Subcutaneous abdominal adipose tissue (tissue), 5 donors: ENCODE results near the gene DRG2.

ENCODE experiments used
- H3K27ac ChIP-seq: one replicate; pipeline ENCODE4 v1.7.0; 2013; ENCODE audit warnings: low read depth, mild to moderate bottlenecking, inconsistent platforms, low read length, moderate library complexity
- H3K27me3 ChIP-seq, 5 donors: one replicate each; pipeline ENCODE4 v1.7.0; 2013; ENCODE audit warnings: low read length in 5 of 5, inconsistent platforms in 1 of 5; ENCODE audit not compliant: control insufficient read depth in 5 of 5, insufficient read depth in 4 of 5
- H3K36me3 ChIP-seq, 5 donors: one replicate each; pipeline ENCODE4 v1.7.0; 2013; ENCODE audit warnings: low read length in 5 of 5; ENCODE audit not compliant: control insufficient read depth in 5 of 5, insufficient read depth in 5 of 5
- H3K4me1 ChIP-seq, 5 donors: one replicate each; pipeline ENCODE4 v1.7.0; 2013; ENCODE audit warnings: low read length in 5 of 5, mild to moderate bottlenecking in 3 of 5, moderate library complexity in 1 of 5; ENCODE audit not compliant: control insufficient read depth in 5 of 5, insufficient read depth in 5 of 5
- H3K4me3 ChIP-seq, 5 donors: one replicate each; pipeline ENCODE4 v1.7.0; 2013; ENCODE audit warnings: low read length in 5 of 5, low read depth in 1 of 5
- H3K9ac ChIP-seq, 5 donors: one replicate each; pipeline ENCODE4 v1.7.0; 2013; ENCODE audit warnings: low read length in 5 of 5, mild to moderate bottlenecking in 4 of 5, moderate library complexity in 3 of 5
- H3K9me3 ChIP-seq, 5 donors: one replicate each; pipeline ENCODE4 v1.7.0; 2013; ENCODE audit warnings: low read length in 5 of 5; ENCODE audit not compliant: control insufficient read depth in 5 of 5
- donor health status: healthy.
- donor health status: healthy.
- donor health status: healthy.
- donor health status: healthy.
- donor health status: healthy.

The DRG2 gene

GRCh38 chr17:18110636-18111145 is 22.9 kb downstream of the DRG2 start:
- Histone ChIP-seq H3K9ac (no peak overlapping the region), H3K9me3 (no peaks in the 10 kb centered on the region), H3K27me3 (peaks cover 0 to 5% (median 0%) of the 10 kb centered on the region in 5 donors), H3K4me3 (no peak overlapping the region), H3K4me1 (no peaks in the 10 kb centered on the region), H3K27ac (no peak overlapping the region), H3K36me3 (peaks cover 0 to 19% (median 18%) of the 10 kb centered on the region in 5 donors)

- Histone ChIP-seq H3K9ac (no peak overlapping the region), H3K4me1 (no peaks in the 10 kb centered on the region), H3K27me3 (peaks cover 0 to 5% (median 0%) of the 10 kb centered on the region in 5 donors), H3K27ac (no peak overlapping the region), H3K4me3 (no peak overlapping the region), H3K9me3 (no peaks in the 10 kb centered on the region), H3K36me3 (peaks cover 0 to 12% (median 11%) of the 10 kb centered on the region in 5 donors)
Measured at GRCh38 chr17:18111330-18111971, 23.7 kb downstream of the DRG2 start.

GRCh38 chr17:18115517-18115916 is 27.8 kb downstream of the DRG2 start:
- H3K4me1 ChIP-seq, result no peaks in the 10 kb centered on the region
- H3K9ac ChIP-seq, result no peak overlapping the region
- no peaks in the 10 kb centered on the region for H3K36me3 ChIP-seq
- H3K9me3 ChIP-seq, result peaks cover 0 to 9% (median 8%) of the 10 kb centered on the region in 5 donors
- H3K4me3 ChIP-seq, result no peak overlapping the region
- no peak overlapping the region for H3K27ac ChIP-seq
- peaks cover 0 to 5% (median 0%) of the 10 kb centered on the region in 5 donors for H3K27me3 ChIP-seq

- no peak overlapping the region for H3K4me3 ChIP-seq
- no peak overlapping the region for H3K9ac ChIP-seq
- H3K27ac ChIP-seq, result no peak overlapping the region
- no peaks in the 10 kb centered on the region for H3K4me1 ChIP-seq
- H3K9me3 ChIP-seq, result peaks cover 0 to 9% (median 8%) of the 10 kb centered on the region in 5 donors
- H3K36me3 ChIP-seq, result no peaks in the 10 kb centered on the region
- peaks cover 0 to 5% (median 0%) of the 10 kb centered on the region in 5 donors for H3K27me3 ChIP-seq
Measured at GRCh38 chr17:18116078-18116477, 28.3 kb downstream of the DRG2 start.

GRCh38 chr17:18117533-18117932 is 29.8 kb downstream of the DRG2 start:
- Histone ChIP-seq H3K36me3 (no peaks in the 10 kb centered on the region), H3K27ac (no peak overlapping the region), H3K9ac (no peak overlapping the region), H3K27me3 (peaks cover 0 to 5% (median 0%) of the 10 kb centered on the region in 5 donors), H3K4me3 (no peak overlapping the region), H3K9me3 (peaks cover 0 to 9% (median 8%) of the 10 kb centered on the region in 5 donors), H3K4me1 (no peaks in the 10 kb centered on the region)

- H3K4me1 ChIP-seq, result no peaks in the 10 kb centered on the region
Measured at GRCh38 chr17:18117982-18118975, 30.5 kb downstream of the DRG2 start.

GRCh38 chr17:18119166-18119745 is 31.5 kb downstream of the DRG2 start:
- Histone ChIP-seq H3K36me3 (no peaks in the 10 kb centered on the region), H3K27ac (no peak overlapping the region), H3K9ac (no peak overlapping the region), H3K9me3 (peaks cover 0 to 9% (median 8%) of the 10 kb centered on the region in 5 donors), H3K4me3 (no peak overlapping the region), H3K27me3 (peaks cover 0 to 8% (median 0%) of the 10 kb centered on the region in 5 donors), H3K4me1 (no peaks in the 10 kb centered on the region)

More at GRCh38 chr17:18117982-18118975, 30.5 kb downstream of the DRG2 start:
- Histone ChIP-seq H3K27me3 (peaks cover 0 to 6% (median 0%) of the 10 kb centered on the region in 5 donors), H3K27ac (no peak overlapping the region), H3K36me3 (no peaks in the 10 kb centered on the region), H3K9ac (no peak overlapping the region), H3K9me3 (peaks cover 0 to 9% (median 8%) of the 10 kb centered on the region in 5 donors), H3K4me3 (no peak overlapping the region)

- Histone ChIP-seq H3K36me3 (no peaks in the 10 kb centered on the region), H3K4me3 (no peak overlapping the region)
Measured at GRCh38 chr17:18119938-18120337, 32.2 kb downstream of the DRG2 start.

GRCh38 chr17:18120461-18121017 is 32.8 kb downstream of the DRG2 start:
- Histone ChIP-seq H3K27ac (no peak overlapping the region), H3K9me3 (peaks cover 0 to 9% (median 8%) of the 10 kb centered on the region in 5 donors), H3K9ac (no peak overlapping the region), H3K36me3 (no peaks in the 10 kb centered on the region), H3K4me1 (no peaks in the 10 kb centered on the region), H3K4me3 (no peak overlapping the region), H3K27me3 (peaks cover 0 to 11% (median 0%) of the 10 kb centered on the region in 5 donors)

More at GRCh38 chr17:18119938-18120337, 32.2 kb downstream of the DRG2 start:
- peaks cover 0 to 9% (median 8%) of the 10 kb centered on the region in 5 donors for H3K9me3 ChIP-seq
- H3K27ac ChIP-seq, result no peak overlapping the region
- H3K27me3 ChIP-seq, result peaks cover 0 to 11% (median 0%) of the 10 kb centered on the region in 5 donors
- H3K9ac ChIP-seq, result no peak overlapping the region
- no peaks in the 10 kb centered on the region for H3K4me1 ChIP-seq
